GM21528 (cell line): Measurements from ENCODE around the gene IL1RN.

Experiments
- ATAC-seq: cut with Tn5 transposase; IDR thresholded peaks from one replicate; pipeline ENCODE4 v1.9.1; 2021; ENCODE audit warnings: mild to moderate bottlenecking, moderate library complexity; ENCODE audit not compliant: unreplicated experiment, low FRiP score

IL1RN gene

GRCh38 chr2:113124984-113125855 lies 2.2 kb upstream of the IL1RN start:
- ATAC-seq: no peak

GRCh38 chr2:113127646-113128570 lies 510 bp downstream of the IL1RN start:
- ATAC-seq: no peak

GRCh38 chr2:113129519-113130078 lies 2.2 kb downstream of the IL1RN start:
- ATAC-seq: no peak

- no peak for ATAC-seq
These were observed 4.2 kb downstream of the IL1RN start for GRCh38 chr2:113131352-113132185.

GRCh38 chr2:113132414-113133021 lies 5.1 kb downstream of the IL1RN start:
- no peak for ATAC-seq

GRCh38 chr2:113133704-113134598 lies 6.6 kb downstream of the IL1RN start:
- no peak for ATAC-seq

GRCh38 chr2:113134717-113135116 lies 7.3 kb downstream of the IL1RN start:
- ATAC-seq: no peak

GRCh38 chr2:113135317-113135716 lies 7.9 kb downstream of the IL1RN start:
- ATAC-seq: no peak

- ATAC-seq: no peak
These were observed 9.7 kb downstream of the IL1RN start for GRCh38 chr2:113136828-113137775.

- ATAC-seq: no peak
These were observed 10.4 kb downstream of the IL1RN start for GRCh38 chr2:113137827-113138226.

- ATAC-seq: no peak
These were observed 11.3 kb downstream of the IL1RN start for GRCh38 chr2:113138428-113139322.

- no peak for ATAC-seq
These were observed 14.1 kb downstream of the IL1RN start for GRCh38 chr2:113141451-113141850.

- no peak for ATAC-seq
These were observed 14.9 kb downstream of the IL1RN start for GRCh38 chr2:113142290-113142689.

GRCh38 chr2:113144259-113144658 lies 16.9 kb downstream of the IL1RN start:
- ATAC-seq: no peak

GRCh38 chr2:113148606-113149552 lies 21.5 kb downstream of the IL1RN start:
- no peak for ATAC-seq
